AG20443 (cell line): ENCODE measurements around the gene PLEKHA6.
"Not testable (repeated sequence)": the region's sequence is repeated elsewhere in the genome, so short reads cannot be mapped to it uniquely, and the experiment has no call there.

Experiments used
- DNase-seq: peaks from one replicate; pipeline ENCODE4 v3.0.0; 2012; ENCODE audit warnings: low spot score, mixed read lengths

The PLEKHA6 gene

GRCh38 chr1:204337583-204337982 lies 22.1 kb downstream of the PLEKHA6 start:
- DNase-seq = no peak

- no peak for DNase-seq
Measured at GRCh38 chr1:204337036-204337429, 22.7 kb downstream of the PLEKHA6 start.

GRCh38 chr1:204336421-204337035 lies 23.2 kb downstream of the PLEKHA6 start:
- DNase-seq = no peak

- no peak for DNase-seq
Measured at GRCh38 chr1:204335533-204335932, 24.2 kb downstream of the PLEKHA6 start.

- DNase-seq = no peak
Measured at GRCh38 chr1:204335085-204335484, 24.6 kb downstream of the PLEKHA6 start.

GRCh38 chr1:204334455-204334854 lies 25.3 kb downstream of the PLEKHA6 start:
- DNase-seq = no peak

- DNase-seq = no peak
Measured at GRCh38 chr1:204333427-204333826, 26.3 kb downstream of the PLEKHA6 start.

GRCh38 chr1:204331847-204332487 lies 27.8 kb downstream of the PLEKHA6 start:
- DNase-seq = no peak

- no peak for DNase-seq
Measured at GRCh38 chr1:204331275-204331674, 28.5 kb downstream of the PLEKHA6 start.

- DNase-seq = not testable (repeated sequence)
Measured at GRCh38 chr1:204327870-204328269, 31.9 kb downstream of the PLEKHA6 start.

- no peak for DNase-seq
Measured at GRCh38 chr1:204327359-204327758, 32.4 kb downstream of the PLEKHA6 start.

- DNase-seq = no peak
Measured at GRCh38 chr1:204326771-204327300, 32.9 kb downstream of the PLEKHA6 start.

- DNase-seq = no peak
Measured at GRCh38 chr1:204325944-204326343, 33.8 kb downstream of the PLEKHA6 start.

- DNase-seq = peak; percentile 75
Measured at GRCh38 chr1:204323887-204324286, 35.8 kb downstream of the PLEKHA6 start.

GRCh38 chr1:204322339-204322868 lies 37.3 kb downstream of the PLEKHA6 start:
- DNase-seq = no peak

GRCh38 chr1:204321665-204322064 lies 38.1 kb downstream of the PLEKHA6 start:
- peak; percentile 71 for DNase-seq

- no peak for DNase-seq
Measured at GRCh38 chr1:204321051-204321450, 38.7 kb downstream of the PLEKHA6 start.

GRCh38 chr1:204320382-204320804 lies 39.3 kb downstream of the PLEKHA6 start:
- peak; percentile 59 for DNase-seq

GRCh38 chr1:204319462-204319861 lies 40.3 kb downstream of the PLEKHA6 start:
- DNase-seq = peak; percentile 79

GRCh38 chr1:204319027-204319426 lies 40.7 kb downstream of the PLEKHA6 start:
- no peak for DNase-seq

GRCh38 chr1:204318324-204318723 lies 41.4 kb downstream of the PLEKHA6 start:
- DNase-seq = no peak

- no peak for DNase-seq
Measured at GRCh38 chr1:204317170-204317569, 42.6 kb downstream of the PLEKHA6 start.

GRCh38 chr1:204316164-204316563 lies 43.6 kb downstream of the PLEKHA6 start:
- DNase-seq = no peak
